GM23338 (cell line): ENCODE measurements around the gene GPI. TPM values are rescaled to one million over a fixed set of nuclear protein-coding genes. Genes with fewer than 3 reads are reported as not detected.

Experiments used
- ATAC-seq: fragments of 200-7000 bp; cut with Tn5 transposase; 3 replicates; pipeline ENCODE4 v1.9.1; 2020
- DNase-seq: peaks from one replicate; pipeline ENCODE4 v3.0.0-alpha.2; 2015; ENCODE audit warnings: low spot score
- H2AFZ ChIP-seq: fragments of 200-600 bp; sonication (generic); 2 replicates; pipeline ENCODE4 v1.8.0; 2016; ENCODE audit warnings: antibody characterized with exemption, mild to moderate bottlenecking, moderate library complexity
- H3F3A ChIP-seq: fragments of 200-600 bp; sonication (generic); replicated peaks from 2 replicates; pipeline ENCODE4 v1.8.0; 2017; ENCODE audit warnings: antibody characterized with exemption, mixed run types, low read depth
- H3K27ac ChIP-seq: fragments of 200-600 bp; sonication (generic); 2 replicates; pipeline ENCODE4 v1.6.1; 2016; ENCODE audit warnings: low read depth
- H3K27me3 ChIP-seq: fragments of 200-600 bp; sonication (generic); 2 replicates; pipeline ENCODE4 v1.8.0; 2016; ENCODE audit warnings: mild to moderate bottlenecking, mixed run types, moderate library complexity; ENCODE audit not compliant: insufficient read depth
- H3K36me3 ChIP-seq: fragments of 200-600 bp; sonication (generic); 2 replicates; pipeline ENCODE4 v1.8.0; 2016; ENCODE audit warnings: mild to moderate bottlenecking; ENCODE audit not compliant: insufficient read depth
- H3K4me1 ChIP-seq: fragments of 200-600 bp; sonication (generic); 2 replicates; pipeline ENCODE4 v1.8.0; 2016; ENCODE audit warnings: mild to moderate bottlenecking, moderate library complexity; ENCODE audit not compliant: insufficient read depth
- H3K4me2 ChIP-seq: fragments of 200-600 bp; sonication (generic); 2 replicates; pipeline ENCODE4 v1.7.1; 2017; ENCODE audit warnings: mixed run types
- H3K4me3 ChIP-seq: fragments of 200-600 bp; sonication (generic); 2 replicates; pipeline ENCODE4 v1.6.1; 2016; ENCODE audit warnings: mixed run types
- H3K79me2 ChIP-seq: fragments of 200-600 bp; sonication (generic); replicated peaks from 2 replicates; pipeline ENCODE4 v1.8.0; 2017; ENCODE audit warnings: mild to moderate bottlenecking; ENCODE audit not compliant: insufficient read depth
- H3K9me2 ChIP-seq: fragments of 200-600 bp; sonication (generic); 2 replicates; pipeline ENCODE4 v1.8.0; 2017; ENCODE audit not compliant: insufficient read depth
- H4K20me1 ChIP-seq: fragments of 200-600 bp; sonication (generic); replicated peaks from 2 replicates; pipeline ENCODE4 v1.8.0; 2017; ENCODE audit warnings: mild to moderate bottlenecking; ENCODE audit not compliant: insufficient read depth
- H3K27ac Mint-ChIP-seq: 2 replicates; pipeline ENCODE4 v1.8.0; 2020; ENCODE audit warnings: inconsistent platforms, mild to moderate bottlenecking, moderate library complexity, mixed read lengths
- H3K27me3 Mint-ChIP-seq: 3 replicates; pipeline ENCODE4 v1.8.0; 2022; ENCODE audit warnings: low read depth, mild to moderate bottlenecking, moderate library complexity, mixed read lengths, inconsistent platforms; ENCODE audit not compliant: insufficient read depth, poor library complexity
- H3K36me3 Mint-ChIP-seq: 3 replicates; pipeline ENCODE4 v1.8.0; 2021; ENCODE audit warnings: low read depth, mild to moderate bottlenecking, inconsistent platforms, moderate library complexity, mixed read lengths
- H3K4me1 Mint-ChIP-seq: 3 replicates; pipeline ENCODE4 v1.8.0; 2020; ENCODE audit warnings: mild to moderate bottlenecking, inconsistent platforms, mixed read lengths
- H3K4me3 Mint-ChIP-seq: 3 replicates; pipeline ENCODE4 v1.8.0; 2021; ENCODE audit warnings: moderate library complexity, mild to moderate bottlenecking, inconsistent platforms, mixed read lengths
- H3K9me3 Mint-ChIP-seq: 3 replicates; pipeline ENCODE4 v1.8.0; 2020; ENCODE audit warnings: moderate library complexity, mild to moderate bottlenecking, inconsistent platforms, mixed read lengths
- ETS1 ChIP-seq: IDR thresholded peaks from 2 replicates; pipeline ENCODE4 v1.6.1; 2016; ENCODE audit warnings: antibody characterized with exemption
- EZH2phosphoT487 ChIP-seq: fragments of 200-600 bp; sonication (generic); IDR thresholded peaks from one replicate; pipeline ENCODE4 v1.8.1; 2018; ENCODE audit warnings: antibody characterized with exemption; ENCODE audit not compliant: unreplicated experiment
- JUNB ChIP-seq: IDR thresholded peaks from one replicate; pipeline ENCODE4 v1.6.1; 2016; ENCODE audit warnings: antibody characterized with exemption; ENCODE audit not compliant: unreplicated experiment
- NANOG ChIP-seq: IDR thresholded peaks from 2 replicates; pipeline ENCODE4 v1.6.1; 2016; ENCODE audit warnings: antibody characterized with exemption, borderline replicate concordance
- POLR2AphosphoS5 ChIP-seq: IDR thresholded peaks from 2 replicates; pipeline ENCODE4 v1.6.1; 2016; ENCODE audit warnings: antibody characterized with exemption, low read depth
- STAT1 ChIP-seq: IDR thresholded peaks from one replicate; pipeline ENCODE4 v1.6.1; 2016; ENCODE audit warnings: antibody characterized with exemption; ENCODE audit not compliant: unreplicated experiment
- ZNF114 ChIP-seq: fragments of 250-450 bp; sonication (Bioruptor Pico); IDR thresholded peaks from 2 replicates; pipeline ENCODE4 v1.5.0; 2020; ENCODE audit warnings: mild to moderate bottlenecking, moderate library complexity
- ZNF331 ChIP-seq: fragments of 250-450 bp; sonication (Bioruptor Pico); IDR thresholded peaks from 2 replicates; pipeline ENCODE4 v1.5.0; 2020; ENCODE audit warnings: low read depth, mild to moderate bottlenecking, moderate library complexity
- polyA plus RNA-seq: library from polyadenylated mRNA; unstranded; fragments of >200 nt; fragmentation: Nextera tagmentation; extraction: Ambion mirVana; gene quantifications from 2 replicates; pipeline ENCODE4 v1.2.1, GENCODE V29; 2016
- total RNA-seq: library from RNA; depleted of rRNA; stranded (reverse); fragments of >200 nt; shearing (Covaris generic); gene quantifications from 2 replicates; pipeline ENCODE4 v1.2.3, GENCODE V29; 2014
- TF ChIP-seq, protein P1 (sequence below), 2 experiments: fragments of 200-600 bp in 1 of 2; sonication (generic) in 1 of 2; conservative IDR thresholded peaks; 2 replicates each; pipeline versions ENCODE4 v1.5.1 to v1.6.1; 2016 to 2017; ENCODE audit warnings: antibody characterized with exemption in 2 of 2, low read depth in 2 of 2, mild to moderate bottlenecking in 2 of 2, moderate library complexity in 1 of 2

The GPI gene
- total and polyA plus RNA-seq, 2 experiments from 2014 or later: 136 to 327 TPM

GRCh38 chr19:34429553-34429952 lies 64.6 kb downstream of the GPI start (continued):
- TF ChIP-seq, protein P1, sequence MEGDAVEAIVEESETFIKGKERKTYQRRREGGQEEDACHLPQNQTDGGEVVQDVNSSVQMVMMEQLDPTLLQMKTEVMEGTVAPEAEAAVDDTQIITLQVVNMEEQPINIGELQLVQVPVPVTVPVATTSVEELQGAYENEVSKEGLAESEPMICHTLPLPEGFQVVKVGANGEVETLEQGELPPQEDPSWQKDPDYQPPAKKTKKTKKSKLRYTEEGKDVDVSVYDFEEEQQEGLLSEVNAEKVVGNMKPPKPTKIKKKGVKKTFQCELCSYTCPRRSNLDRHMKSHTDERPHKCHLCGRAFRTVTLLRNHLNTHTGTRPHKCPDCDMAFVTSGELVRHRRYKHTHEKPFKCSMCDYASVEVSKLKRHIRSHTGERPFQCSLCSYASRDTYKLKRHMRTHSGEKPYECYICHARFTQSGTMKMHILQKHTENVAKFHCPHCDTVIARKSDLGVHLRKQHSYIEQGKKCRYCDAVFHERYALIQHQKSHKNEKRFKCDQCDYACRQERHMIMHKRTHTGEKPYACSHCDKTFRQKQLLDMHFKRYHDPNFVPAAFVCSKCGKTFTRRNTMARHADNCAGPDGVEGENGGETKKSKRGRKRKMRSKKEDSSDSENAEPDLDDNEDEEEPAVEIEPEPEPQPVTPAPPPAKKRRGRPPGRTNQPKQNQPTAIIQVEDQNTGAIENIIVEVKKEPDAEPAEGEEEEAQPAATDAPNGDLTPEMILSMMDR (conservative IDR thresholded peaks at IDR 0.05; ENCODE audit: low read depth in 2 of 2): no peak
- TF ChIP-seq JUNB (no peak), EZH2phosphoT487 (no peak), ZNF331 (CRISPR knock-in tag) (no peak), STAT1 (no peak), ETS1 (no peak), NANOG (no peak), POLR2AphosphoS5 (no peak)

DNA sequence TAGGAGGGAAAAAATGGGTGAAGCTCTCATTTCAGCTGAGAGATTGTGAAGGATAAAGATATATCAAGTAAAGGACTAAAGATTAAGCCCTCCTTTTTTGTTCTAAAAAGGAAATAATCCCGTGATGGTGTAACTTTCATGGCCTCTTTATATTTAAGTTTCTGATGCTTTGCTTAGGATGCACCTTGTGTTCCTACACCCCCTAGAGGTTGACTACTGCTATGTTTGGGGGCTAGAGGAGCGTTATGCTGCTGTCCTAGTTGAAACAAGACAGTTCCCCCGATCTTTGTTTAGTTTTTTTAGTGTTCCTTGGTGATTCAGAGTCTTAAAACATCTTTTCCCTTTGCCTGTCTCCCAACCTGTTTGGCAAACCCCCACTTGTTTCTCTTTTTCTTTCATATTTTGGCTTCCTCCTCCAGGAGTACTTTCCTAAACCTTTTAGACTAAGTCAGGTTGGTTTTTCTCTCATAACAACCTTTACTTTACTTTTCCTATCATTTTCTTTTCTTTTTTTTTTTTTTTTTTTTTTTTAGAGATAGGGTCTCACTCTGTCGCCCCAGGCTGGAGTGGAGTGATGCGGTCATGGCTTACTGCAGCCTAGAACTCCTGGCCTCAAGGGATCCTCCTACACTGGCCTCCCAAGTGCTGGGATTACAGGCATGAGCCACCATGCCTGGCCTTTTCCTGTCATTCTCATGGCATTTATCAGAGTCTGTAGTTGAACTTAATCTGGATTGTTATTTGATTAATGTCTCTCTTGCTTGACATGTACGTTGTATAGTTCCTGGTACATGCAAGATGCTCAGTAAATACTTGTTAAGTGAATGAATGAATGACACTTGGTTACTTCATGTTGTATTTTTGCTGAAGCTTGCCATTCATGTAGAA lies 66.0 kb downstream of the GPI start:
- Histone ChIP-seq H3K36me3 (peaks cover 34% of the 10 kb centered on the region), H3K4me1 (peaks cover 18% of the 10 kb centered on the region)
- H3K27ac Mint-ChIP-seq: 0 out of 2 replicates have a peak overlapping the region, but pooled peaks have one; percentile 14

More for the DNA sequence above, 66.0 kb downstream of the GPI start:
- Histone ChIP-seq H3K4me3 (peak overlapping the region; percentile 92), H3F3A (peaks cover 12% of the 10 kb centered on the region; the same call in 1 of the 2 replicates), H3K79me2 (peaks cover 78% of the 10 kb centered on the region), H2AFZ (no peak overlapping the region), H3K27me3 (no peaks in the 10 kb centered on the region), H3K4me2 (peak overlapping the region; percentile 92), H3K9me2 (no peaks in the 10 kb centered on the region), H3K27ac (no peak overlapping the region), H4K20me1 (peaks cover 64% of the 10 kb centered on the region)
- ATAC-seq (peak; percentile 36), DNase-seq (peak; percentile 83)
- Mint-ChIP-seq H3K36me3 (peaks cover 59% of the 10 kb centered on the region), H3K4me1 (peaks cover 15% of the 10 kb centered on the region; the same call in 2 of the 3 replicates), H3K9me3 (no peaks in the 10 kb centered on the region), H3K27me3 (peaks cover 4% of the 10 kb centered on the region), H3K4me3 (peak overlapping the region; percentile 99)
- no peak for TF ChIP-seq ZNF114 (CRISPR knock-in tag)
- TF ChIP-seq, protein P1 (conservative IDR thresholded peaks at IDR 0.05; ENCODE audit: low read depth in 2 of 2): peak; percentile 63 to 72
